Measurements from ENCODE around the gene POMGNT2.

The POMGNT2 gene

GRCh38 chr3:43095370-43095769 is 10.5 kb downstream of the POMGNT2 start:
- no peak overlapping the region for H3K4me3 ChIP-seq (replicated peaks; ENCODE audit: low read depth, low read length)
- TF ChIP-seq, protein P1, sequence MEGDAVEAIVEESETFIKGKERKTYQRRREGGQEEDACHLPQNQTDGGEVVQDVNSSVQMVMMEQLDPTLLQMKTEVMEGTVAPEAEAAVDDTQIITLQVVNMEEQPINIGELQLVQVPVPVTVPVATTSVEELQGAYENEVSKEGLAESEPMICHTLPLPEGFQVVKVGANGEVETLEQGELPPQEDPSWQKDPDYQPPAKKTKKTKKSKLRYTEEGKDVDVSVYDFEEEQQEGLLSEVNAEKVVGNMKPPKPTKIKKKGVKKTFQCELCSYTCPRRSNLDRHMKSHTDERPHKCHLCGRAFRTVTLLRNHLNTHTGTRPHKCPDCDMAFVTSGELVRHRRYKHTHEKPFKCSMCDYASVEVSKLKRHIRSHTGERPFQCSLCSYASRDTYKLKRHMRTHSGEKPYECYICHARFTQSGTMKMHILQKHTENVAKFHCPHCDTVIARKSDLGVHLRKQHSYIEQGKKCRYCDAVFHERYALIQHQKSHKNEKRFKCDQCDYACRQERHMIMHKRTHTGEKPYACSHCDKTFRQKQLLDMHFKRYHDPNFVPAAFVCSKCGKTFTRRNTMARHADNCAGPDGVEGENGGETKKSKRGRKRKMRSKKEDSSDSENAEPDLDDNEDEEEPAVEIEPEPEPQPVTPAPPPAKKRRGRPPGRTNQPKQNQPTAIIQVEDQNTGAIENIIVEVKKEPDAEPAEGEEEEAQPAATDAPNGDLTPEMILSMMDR (IDR thresholded peaks at IDR 0.05; ENCODE audit: low read depth, low read length, missing control alignments), result no peak
- DNase-seq (ENCODE audit: extremely low read depth, low read depth), result no peak

GRCh38 chr3:43094851-43095250 is 11.0 kb downstream of the POMGNT2 start:
- no peak for DNase-seq (ENCODE audit: extremely low read depth, low read depth)
- TF ChIP-seq, protein P1 (IDR thresholded peaks at IDR 0.05; ENCODE audit: low read depth, low read length, missing control alignments), result no peak
- H3K4me3 ChIP-seq (replicated peaks; ENCODE audit: low read depth, low read length), result no peak overlapping the region

DNA sequence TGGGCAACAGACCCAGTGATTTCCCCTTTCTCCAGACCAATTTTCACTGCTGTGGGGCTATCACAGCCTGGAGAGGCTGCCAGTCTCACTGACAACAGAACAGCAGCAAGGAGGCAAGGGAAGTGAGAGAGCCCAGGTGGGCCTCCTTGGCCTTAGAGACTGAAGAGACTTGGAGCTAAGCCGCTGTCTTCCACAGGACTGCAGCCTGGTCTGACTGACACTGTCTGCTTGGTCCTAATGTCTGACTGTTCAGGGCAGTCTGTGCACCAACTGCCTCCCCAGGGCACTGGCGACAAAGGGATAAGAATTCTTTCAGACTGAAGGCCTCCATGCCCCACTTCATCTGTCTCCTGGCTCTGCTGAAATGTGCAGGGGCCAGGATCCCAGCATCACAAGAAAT is 11.5 kb downstream of the POMGNT2 start:
- no peak overlapping the region for H3K4me3 ChIP-seq (replicated peaks; ENCODE audit: low read depth, low read length)
- TF ChIP-seq, protein P1 (IDR thresholded peaks at IDR 0.05; ENCODE audit: low read depth, low read length, missing control alignments), result no peak
- no peak for DNase-seq (ENCODE audit: extremely low read depth, low read depth)

DNA sequence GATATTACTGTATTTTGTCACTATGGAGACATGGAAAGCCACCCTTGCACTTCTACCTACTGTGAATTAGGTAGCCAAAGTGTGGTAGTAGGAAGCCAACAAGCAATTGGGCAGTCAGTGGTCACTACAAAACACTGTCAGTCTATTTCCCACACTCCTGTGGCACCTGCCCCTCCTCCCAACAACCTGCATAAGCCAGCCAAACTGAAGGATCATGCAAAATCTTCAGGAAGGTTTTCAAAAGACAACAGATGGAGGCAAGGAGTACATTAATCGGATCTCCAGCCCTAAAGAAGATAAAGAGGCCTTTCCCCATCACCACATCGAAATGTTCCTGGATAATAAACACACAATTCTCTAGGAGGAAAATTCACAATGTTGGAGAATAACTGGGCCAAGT is 11.9 kb downstream of the POMGNT2 start:
- H3K4me3 ChIP-seq (replicated peaks; ENCODE audit: low read depth, low read length), result no peak overlapping the region
- DNase-seq (ENCODE audit: extremely low read depth, low read depth), result no peak
- TF ChIP-seq, protein P1 (IDR thresholded peaks at IDR 0.05; ENCODE audit: low read depth, low read length, missing control alignments), result no peak

DNA sequence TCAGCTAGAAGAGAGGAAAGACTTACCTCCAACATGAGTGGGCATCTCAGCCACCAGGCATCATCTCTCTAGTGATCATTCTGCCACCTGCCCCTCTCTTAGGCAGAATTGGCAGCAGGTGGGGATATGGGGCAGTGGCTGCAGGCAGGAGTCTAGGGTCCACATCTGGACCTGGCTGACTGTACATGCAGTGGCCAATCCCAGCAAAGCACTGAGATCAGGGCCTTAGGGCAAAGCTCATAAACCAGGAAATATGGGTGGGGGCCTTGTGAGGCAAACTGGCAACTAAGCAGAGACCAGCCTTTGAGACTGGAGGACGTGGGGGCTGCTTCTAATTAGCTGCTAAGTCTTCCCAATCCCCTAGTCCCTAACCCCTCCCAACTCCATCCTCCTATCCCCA is 12.9 kb downstream of the POMGNT2 start:
- DNase-seq (ENCODE audit: extremely low read depth, low read depth), result no peak
- H3K4me3 ChIP-seq (replicated peaks; ENCODE audit: low read depth, low read length), result no peak overlapping the region
- TF ChIP-seq, protein P1 (IDR thresholded peaks at IDR 0.05; ENCODE audit: low read depth, low read length, missing control alignments), result no peak

DNA sequence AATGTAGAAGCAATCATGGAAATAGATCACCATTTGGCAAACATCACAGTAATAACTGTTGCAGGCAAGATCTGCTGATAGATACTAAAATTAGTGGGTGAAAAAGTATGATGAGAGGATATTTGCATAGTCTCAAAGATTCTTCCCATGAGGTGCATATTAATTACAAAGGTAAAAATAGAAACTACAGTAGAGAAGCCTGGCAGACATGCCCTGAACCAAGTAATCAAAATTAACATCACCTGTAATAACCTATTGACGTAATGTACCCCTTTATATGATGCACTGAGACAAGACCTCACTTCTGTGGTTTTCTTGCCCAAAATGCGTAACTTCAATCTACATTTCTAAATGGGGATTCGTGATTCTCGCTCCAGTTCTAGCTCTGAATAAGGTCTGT is 14.4 kb downstream of the POMGNT2 start:
- H3K4me3 ChIP-seq (replicated peaks; ENCODE audit: low read depth, low read length), result no peak overlapping the region
- TF ChIP-seq, protein P1 (IDR thresholded peaks at IDR 0.05; ENCODE audit: low read depth, low read length, missing control alignments), result no peak
- DNase-seq (ENCODE audit: extremely low read depth, low read depth), result no peak

DNA sequence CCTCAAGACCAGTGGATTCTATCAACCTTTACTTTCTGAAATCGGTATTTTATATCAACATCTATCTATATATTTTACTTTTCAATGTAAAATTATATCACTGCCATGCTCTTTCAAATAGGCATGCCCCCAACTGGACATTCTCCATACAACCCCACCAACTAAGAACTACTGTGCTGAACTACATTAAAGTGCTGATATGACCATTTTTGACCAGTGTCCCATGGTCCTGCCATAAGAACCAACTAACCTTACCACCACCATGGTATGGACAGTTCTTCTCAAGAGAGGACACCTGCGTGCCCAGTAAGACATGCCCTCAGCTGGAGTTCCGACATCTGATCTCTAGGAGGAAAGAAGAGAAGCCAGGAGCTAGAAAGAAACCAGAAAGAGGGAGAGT is 15.6 kb downstream of the POMGNT2 start:
- no peak for DNase-seq (ENCODE audit: extremely low read depth, low read depth)
- TF ChIP-seq, protein P1 (IDR thresholded peaks at IDR 0.05; ENCODE audit: low read depth, low read length, missing control alignments), result no peak

More for the DNA sequence above, 15.6 kb downstream of the POMGNT2 start:
- H3K4me3 ChIP-seq (replicated peaks; ENCODE audit: low read depth, low read length), result no peak overlapping the region
